Measurements from ENCODE around the gene GREB1.

GREB1 gene

DNA sequence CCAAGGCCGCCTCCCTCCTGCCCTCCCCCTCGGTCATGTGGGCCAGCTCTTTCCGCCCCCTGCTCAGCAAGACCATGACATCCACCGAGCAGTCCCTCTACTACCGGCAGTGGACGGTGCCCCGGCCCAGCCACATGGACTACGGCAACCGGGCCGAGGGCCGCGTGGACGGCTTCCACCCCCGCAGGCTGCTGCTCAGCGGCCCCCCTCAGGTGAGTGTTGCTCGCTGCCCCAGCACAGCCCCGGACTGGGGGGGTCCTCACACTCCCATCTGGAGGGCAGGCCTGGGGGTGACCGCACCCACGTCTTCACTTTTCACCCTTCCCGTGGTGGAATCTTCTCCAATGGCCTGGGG is 84.8 kb downstream of the GREB1 start:
- WGBS: 95% methylated on average over 20 of the region's 20 CpGs
- Histone ChIP-seq H3K4me3 (ENCODE audit: insufficient read depth in 1 of 2, low read depth in 1 of 2, low read length in 2 of 2) (no peak overlapping the region), H2AK5ac (ENCODE audit: low read length, severe bottlenecking) (no peak overlapping the region)

GRCh38 chr2:11621410-11621809 is 87.6 kb downstream of the GREB1 start:
- no peak for DNase-seq
- H3K18ac ChIP-seq (ENCODE audit: low read depth in 1 of 2, low read length in 2 of 2): no peak overlapping the region
- no peak overlapping the region for H4K8ac ChIP-seq (ENCODE audit: low read length)
- peaks cover 0 to 6% of the 10 kb centered on the region in 2 experiments for H3K36me3 ChIP-seq (ENCODE audit: control insufficient read depth in 1 of 2, insufficient read depth in 2 of 2, low read depth in 1 of 2, low read length in 2 of 2)
- H3K27ac ChIP-seq (ENCODE audit: low read length, poor library complexity, severe bottlenecking): no peak overlapping the region
- H3K4ac ChIP-seq (ENCODE audit: low read depth in 1 of 2, low read length in 2 of 2): no peak overlapping the region
- H2BK5ac ChIP-seq (ENCODE audit: low read depth, low read length, poor library complexity, severe bottlenecking): no peak overlapping the region
- no peaks in the 10 kb centered on the region for H3K79me1 ChIP-seq (replicated peaks; ENCODE audit: low read length, poor library complexity, severe bottlenecking)
- no peak overlapping the region for H3K23ac ChIP-seq (ENCODE audit: low read length in 2 of 2)
- no peaks in the 10 kb centered on the region for H3K9me3 ChIP-seq (ENCODE audit: control insufficient read depth, low read length)
- WGBS: 73% methylated on average over 2 of the region's 2 CpGs
- no peak overlapping the region for H2BK120ac ChIP-seq (ENCODE audit: low read depth, low read length)
- peak overlapping the region; percentile 9 for H2BK15ac ChIP-seq (ENCODE audit: low read depth, poor library complexity, severe bottlenecking)
- peaks cover 0 to 7% of the 10 kb centered on the region in 2 experiments for H3K27me3 ChIP-seq (ENCODE audit: control insufficient read depth in 1 of 2, insufficient read depth in 1 of 2, low read length in 2 of 2)
- H3K4me2 ChIP-seq (ENCODE audit: low read length, poor library complexity, severe bottlenecking): no peak overlapping the region
- H2AK5ac ChIP-seq (ENCODE audit: low read length, severe bottlenecking): no peak overlapping the region
- no peak overlapping the region for H2BK12ac ChIP-seq (ENCODE audit: low read length in 2 of 2)
- H3K4me3 ChIP-seq (ENCODE audit: insufficient read depth in 1 of 2, low read depth in 1 of 2, low read length in 2 of 2): no peak overlapping the region
- no peak overlapping the region for H3K9ac ChIP-seq (ENCODE audit: low read length)
- H3K4me1 ChIP-seq (ENCODE audit: control insufficient read depth, insufficient read depth, low read depth, low read length): no peaks in the 10 kb centered on the region
- H3K14ac ChIP-seq (ENCODE audit: low read length in 2 of 2): no peak overlapping the region
- H4K91ac ChIP-seq (ENCODE audit: low read length): no peak overlapping the region
- no peak overlapping the region for H2AFZ ChIP-seq (ENCODE audit: low read depth, low read length)

More for the DNA sequence above, 84.8 kb downstream of the GREB1 start:
- Histone ChIP-seq H3K9ac (ENCODE audit: low read length) (no peak overlapping the region), H2BK12ac (ENCODE audit: low read length in 2 of 2) (no peak overlapping the region), H3K27ac (ENCODE audit: low read length, poor library complexity, severe bottlenecking) (no peak overlapping the region), H3K79me1 (replicated peaks; ENCODE audit: low read length, poor library complexity, severe bottlenecking) (no peaks in the 10 kb centered on the region), H3K27me3 (ENCODE audit: control insufficient read depth in 1 of 2, insufficient read depth in 1 of 2, low read length in 2 of 2) (peaks cover 5 to 12% of the 10 kb centered on the region in 2 experiments), H4K91ac (ENCODE audit: low read length) (no peak overlapping the region), H4K8ac (ENCODE audit: low read length) (no peak overlapping the region), H3K36me3 (ENCODE audit: control insufficient read depth in 1 of 2, insufficient read depth in 2 of 2, low read depth in 1 of 2, low read length in 2 of 2) (no peaks in the 10 kb centered on the region), H2BK120ac (ENCODE audit: low read depth, low read length) (no peak overlapping the region), H3K23ac (ENCODE audit: low read length in 2 of 2) (no peak overlapping the region), H3K4me1 (ENCODE audit: control insufficient read depth, insufficient read depth, low read depth, low read length) (no peaks in the 10 kb centered on the region), H2BK15ac (ENCODE audit: low read depth, poor library complexity, severe bottlenecking) (no peak overlapping the region), H3K14ac (ENCODE audit: low read length in 2 of 2) (peak overlapping the region in 1 of 2 experiments; percentile 37), H3K4ac (ENCODE audit: low read depth in 1 of 2, low read length in 2 of 2) (no peak overlapping the region), H3K4me2 (ENCODE audit: low read length, poor library complexity, severe bottlenecking) (no peak overlapping the region), H2BK5ac (ENCODE audit: low read depth, low read length, poor library complexity, severe bottlenecking) (no peak overlapping the region), H2AFZ (ENCODE audit: low read depth, low read length) (no peak overlapping the region), H3K9me3 (ENCODE audit: control insufficient read depth, low read length) (no peaks in the 10 kb centered on the region), H3K18ac (ENCODE audit: low read depth in 1 of 2, low read length in 2 of 2) (no peak overlapping the region)
- DNase-seq: no peak

DNA sequence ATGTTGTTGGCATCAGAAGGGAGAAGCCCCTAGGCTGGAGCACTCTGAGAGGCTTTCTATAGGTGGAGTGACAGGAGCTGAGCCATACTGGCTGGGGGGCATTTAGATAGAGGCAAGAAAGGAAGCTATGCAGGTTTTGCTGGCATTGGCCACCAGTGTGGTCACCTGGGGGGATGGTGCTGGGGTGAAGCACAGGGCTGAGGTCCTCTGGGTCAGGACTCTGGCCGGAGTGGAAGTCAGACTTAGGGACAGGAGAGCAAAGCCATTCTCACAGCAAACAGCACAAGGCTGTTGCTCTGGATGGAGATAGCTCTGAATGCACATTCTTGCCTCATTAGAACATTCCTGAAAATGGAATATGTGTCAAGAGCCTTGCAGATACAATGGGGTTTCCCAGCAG is 88.8 kb downstream of the GREB1 start:
- Histone ChIP-seq H2BK12ac (ENCODE audit: low read length in 2 of 2) (no peak overlapping the region), H3K4me3 (ENCODE audit: insufficient read depth in 1 of 2, low read depth in 1 of 2, low read length in 2 of 2) (no peak overlapping the region), H3K36me3 (ENCODE audit: control insufficient read depth in 1 of 2, insufficient read depth in 2 of 2, low read depth in 1 of 2, low read length in 2 of 2) (peaks cover 0 to 16% of the 10 kb centered on the region in 2 experiments), H3K4ac (ENCODE audit: low read depth in 1 of 2, low read length in 2 of 2) (no peak overlapping the region), H4K91ac (ENCODE audit: low read length) (no peak overlapping the region), H3K4me2 (ENCODE audit: low read length, poor library complexity, severe bottlenecking) (no peak overlapping the region), H3K9me3 (ENCODE audit: control insufficient read depth, low read length) (peaks cover 11% of the 10 kb centered on the region), H2BK120ac (ENCODE audit: low read depth, low read length) (no peak overlapping the region), H3K27me3 (ENCODE audit: control insufficient read depth in 1 of 2, insufficient read depth in 1 of 2, low read length in 2 of 2) (peaks cover 0 to 14% of the 10 kb centered on the region in 2 experiments), H3K18ac (ENCODE audit: low read depth in 1 of 2, low read length in 2 of 2) (no peak overlapping the region), H2AFZ (ENCODE audit: low read depth, low read length) (no peak overlapping the region), H2BK5ac (ENCODE audit: low read depth, low read length, poor library complexity, severe bottlenecking) (no peak overlapping the region), H2AK5ac (ENCODE audit: low read length, severe bottlenecking) (no peak overlapping the region), H4K8ac (ENCODE audit: low read length) (no peak overlapping the region), H2BK15ac (ENCODE audit: low read depth, poor library complexity, severe bottlenecking) (no peak overlapping the region), H3K27ac (ENCODE audit: low read length, poor library complexity, severe bottlenecking) (no peak overlapping the region), H3K9ac (ENCODE audit: low read length) (no peak overlapping the region), H3K23ac (ENCODE audit: low read length in 2 of 2) (no peak overlapping the region), H3K14ac (ENCODE audit: low read length in 2 of 2) (no peak overlapping the region), H3K4me1 (ENCODE audit: control insufficient read depth, insufficient read depth, low read depth, low read length) (no peaks in the 10 kb centered on the region), H3K79me1 (replicated peaks; ENCODE audit: low read length, poor library complexity, severe bottlenecking) (no peaks in the 10 kb centered on the region)
- no CpG with 5 or more reads among the region's 1 CpG for WGBS
- peak; percentile 5 for DNase-seq

DNA sequence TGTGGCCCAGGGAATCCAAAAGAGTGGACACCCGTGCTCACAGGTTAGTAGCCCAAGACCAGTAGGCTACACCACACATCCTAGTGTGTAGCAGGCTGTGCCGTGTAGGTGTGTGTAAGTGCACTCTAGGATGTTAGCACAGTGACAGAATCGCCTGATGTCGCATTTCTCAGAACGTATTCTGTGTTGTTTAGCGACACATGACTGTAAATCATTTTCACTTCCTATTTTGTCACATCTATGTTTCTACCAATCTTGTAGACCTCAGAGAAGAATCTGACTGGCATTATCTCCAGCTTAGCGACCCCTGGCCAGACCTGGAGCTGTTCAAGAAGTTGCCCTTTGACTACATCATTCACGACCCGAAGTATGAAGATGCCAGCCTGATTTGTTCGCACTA is 91.0 kb downstream of the GREB1 start:
- 94% methylated on average over 10 of the region's 10 CpGs for WGBS
- peaks cover 0 to 16% of the 10 kb centered on the region in 2 experiments for H3K36me3 ChIP-seq (ENCODE audit: control insufficient read depth in 1 of 2, insufficient read depth in 2 of 2, low read depth in 1 of 2, low read length in 2 of 2)
- no peak overlapping the region for H3K4me2 ChIP-seq (ENCODE audit: low read length, poor library complexity, severe bottlenecking)
- no peak overlapping the region for H3K9ac ChIP-seq (ENCODE audit: low read length)
- H3K18ac ChIP-seq (ENCODE audit: low read depth in 1 of 2, low read length in 2 of 2): no peak overlapping the region
- no peak for DNase-seq
- H3K14ac ChIP-seq (ENCODE audit: low read length in 2 of 2): no peak overlapping the region
- H3K23ac ChIP-seq (ENCODE audit: low read length in 2 of 2): no peak overlapping the region
- H3K4me1 ChIP-seq (ENCODE audit: control insufficient read depth, insufficient read depth, low read depth, low read length): no peaks in the 10 kb centered on the region
- no peak overlapping the region for H2BK120ac ChIP-seq (ENCODE audit: low read depth, low read length)
- H3K27ac ChIP-seq (ENCODE audit: low read length, poor library complexity, severe bottlenecking): no peak overlapping the region
- H3K79me1 ChIP-seq (replicated peaks; ENCODE audit: low read length, poor library complexity, severe bottlenecking): no peaks in the 10 kb centered on the region
- peaks cover 5 to 21% of the 10 kb centered on the region in 2 experiments for H3K27me3 ChIP-seq (ENCODE audit: control insufficient read depth in 1 of 2, insufficient read depth in 1 of 2, low read length in 2 of 2)
- H3K4me3 ChIP-seq (ENCODE audit: insufficient read depth in 1 of 2, low read depth in 1 of 2, low read length in 2 of 2): no peak overlapping the region
- H2AFZ ChIP-seq (ENCODE audit: low read depth, low read length): no peak overlapping the region
- H2BK5ac ChIP-seq (ENCODE audit: low read depth, low read length, poor library complexity, severe bottlenecking): no peak overlapping the region
- H2AK5ac ChIP-seq (ENCODE audit: low read length, severe bottlenecking): no peak overlapping the region
- H3K9me3 ChIP-seq (ENCODE audit: control insufficient read depth, low read length): peaks cover 11% of the 10 kb centered on the region
- H3K4ac ChIP-seq (ENCODE audit: low read depth in 1 of 2, low read length in 2 of 2): no peak overlapping the region
- no peak overlapping the region for H4K8ac ChIP-seq (ENCODE audit: low read length)
- no peak overlapping the region for H2BK15ac ChIP-seq (ENCODE audit: low read depth, poor library complexity, severe bottlenecking)
- H4K91ac ChIP-seq (ENCODE audit: low read length): no peak overlapping the region
- no peak overlapping the region for H2BK12ac ChIP-seq (ENCODE audit: low read length in 2 of 2)

Measured in mesenchymal stem cell (in vitro differentiated cells and primary cell).